ENCODE measurements around the gene SECISBP2.

Gene SECISBP2

DNA sequence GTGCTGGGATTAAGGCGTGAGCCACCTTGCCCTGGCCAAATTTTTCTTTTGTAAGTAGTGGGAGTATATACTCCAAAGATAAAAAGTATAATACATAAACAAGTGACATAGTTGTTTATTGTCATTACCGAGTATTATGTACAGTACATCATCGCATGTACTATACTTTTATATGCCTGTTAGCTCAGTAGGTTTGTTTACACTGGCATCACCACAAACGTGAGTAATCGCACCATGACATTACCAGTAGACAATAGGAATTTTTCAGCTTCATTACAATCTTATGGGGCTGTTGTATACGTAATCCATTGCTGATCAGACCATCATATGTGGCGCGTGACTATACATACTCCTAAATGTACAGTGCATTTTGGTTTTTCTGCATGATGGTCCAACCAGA lies 9.8 kb downstream of the SECISBP2 start:
- Histone ChIP-seq H3K79me1 (ENCODE audit: low read depth, low read length) (peaks cover 3% of the 10 kb centered on the region), H2BK12ac (ENCODE audit: low read length) (no peak overlapping the region), H3K36me3 (replicated peaks in 1 of 2; ENCODE audit: control insufficient read depth in 2 of 2, insufficient read depth in 2 of 2, low read length in 2 of 2) (peaks cover 27 to 96% of the 10 kb centered on the region in 2 donors), H2BK120ac (ENCODE audit: low read depth, low read length) (no peak overlapping the region), H3K4me3 (ENCODE audit: low read length in 2 of 2) (no peak overlapping the region), H2AK5ac (ENCODE audit: low read depth, low read length) (no peak overlapping the region), H4K8ac (ENCODE audit: low read depth, low read length) (no peak overlapping the region), H3K14ac (ENCODE audit: low read length) (no peak overlapping the region), H3K27ac (replicated peaks; ENCODE audit: low read length) (no peak overlapping the region), H3K9ac (ENCODE audit: low read depth, low read length, poor library complexity) (no peak overlapping the region), H2BK5ac (ENCODE audit: low read length) (no peak overlapping the region), H3K4me1 (ENCODE audit: control insufficient read depth in 2 of 2, insufficient read depth in 1 of 2, low read depth in 1 of 2, low read length in 2 of 2) (no peaks in the 10 kb centered on the region), H3K4ac (ENCODE audit: low read length) (no peak overlapping the region), H3K27me3 (ENCODE audit: control insufficient read depth in 3 of 3, insufficient read depth in 3 of 3, low read depth in 1 of 3, low read length in 3 of 3) (no peaks in the 10 kb centered on the region), H3K9me3 (replicated peaks in 1 of 2; ENCODE audit: control insufficient read depth in 2 of 2, insufficient read depth in 1 of 2, low read depth in 1 of 2, low read length in 2 of 2) (no peaks in the 10 kb centered on the region), H4K91ac (ENCODE audit: low read depth, low read length, poor library complexity) (no peak overlapping the region), H3K23ac (ENCODE audit: low read depth, low read length, poor library complexity) (no peak overlapping the region), H3K4me2 (ENCODE audit: insufficient read depth, low read length, poor library complexity, severe bottlenecking) (no peak overlapping the region), H3K18ac (ENCODE audit: low read length) (no peak overlapping the region), H2AFZ (ENCODE audit: low read length) (no peak overlapping the region), H2BK15ac (ENCODE audit: low read length) (no peak overlapping the region)
- DNase-seq (ENCODE audit: low spot score): no peak
- no CpG with 5 or more reads among the region's 8 CpGs for WGBS, 2 donors (ENCODE audit: extremely low coverage in 2 of 2, insufficient read length in 2 of 2, insufficient replicate concordance in 1 of 2)

DNA sequence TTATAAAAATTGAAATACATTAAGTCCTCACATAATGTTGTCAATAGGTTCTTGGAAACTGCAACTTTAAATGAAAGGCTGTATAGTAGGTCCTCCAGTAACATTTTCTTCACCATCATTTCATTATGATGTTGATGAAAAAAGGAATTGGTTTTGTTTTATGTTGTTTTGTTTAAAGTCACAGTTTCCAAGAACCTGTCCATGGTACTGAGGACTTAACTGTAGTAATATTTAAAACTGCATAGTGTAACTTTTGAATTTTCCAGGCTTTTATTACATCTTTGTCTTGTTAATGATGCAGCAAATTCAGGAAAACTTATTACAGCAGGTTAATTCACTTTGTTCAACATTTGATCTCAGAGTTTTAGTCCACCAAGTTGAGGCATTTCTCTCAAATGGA lies 11.6 kb downstream of the SECISBP2 start:
- peaks cover 32 to 99% of the 10 kb centered on the region in 2 donors for H3K36me3 ChIP-seq (replicated peaks in 1 of 2; ENCODE audit: control insufficient read depth in 2 of 2, insufficient read depth in 2 of 2, low read length in 2 of 2)
- H3K23ac ChIP-seq (ENCODE audit: low read depth, low read length, poor library complexity): no peak overlapping the region
- no peaks in the 10 kb centered on the region for H3K9me3 ChIP-seq (replicated peaks in 1 of 2; ENCODE audit: control insufficient read depth in 2 of 2, insufficient read depth in 1 of 2, low read depth in 1 of 2, low read length in 2 of 2)
- DNase-seq (ENCODE audit: low spot score): no peak
- no peak overlapping the region for H2BK15ac ChIP-seq (ENCODE audit: low read length)
- no peak overlapping the region for H2AFZ ChIP-seq (ENCODE audit: low read length)
- H3K9ac ChIP-seq (ENCODE audit: low read depth, low read length, poor library complexity): no peak overlapping the region
- no peak overlapping the region for H4K8ac ChIP-seq (ENCODE audit: low read depth, low read length)
- H3K4me2 ChIP-seq (ENCODE audit: insufficient read depth, low read length, poor library complexity, severe bottlenecking): no peak overlapping the region
- no peak overlapping the region for H2BK5ac ChIP-seq (ENCODE audit: low read length)
- no peak overlapping the region for H2AK5ac ChIP-seq (ENCODE audit: low read depth, low read length)
- H2BK12ac ChIP-seq (ENCODE audit: low read length): no peak overlapping the region
- no peaks in the 10 kb centered on the region for H3K4me1 ChIP-seq (ENCODE audit: control insufficient read depth in 2 of 2, insufficient read depth in 1 of 2, low read depth in 1 of 2, low read length in 2 of 2)
- H3K79me1 ChIP-seq (ENCODE audit: low read depth, low read length): no peaks in the 10 kb centered on the region
- no peak overlapping the region for H3K18ac ChIP-seq (ENCODE audit: low read length)
- H4K91ac ChIP-seq (ENCODE audit: low read depth, low read length, poor library complexity): no peak overlapping the region
- H3K14ac ChIP-seq (ENCODE audit: low read length): no peak overlapping the region
- H3K4me3 ChIP-seq (ENCODE audit: low read length in 2 of 2): no peak overlapping the region
- H3K27me3 ChIP-seq (ENCODE audit: control insufficient read depth in 3 of 3, insufficient read depth in 3 of 3, low read depth in 1 of 3, low read length in 3 of 3): no peaks in the 10 kb centered on the region
- H3K27ac ChIP-seq (replicated peaks; ENCODE audit: low read length): no peak overlapping the region
- no peak overlapping the region for H2BK120ac ChIP-seq (ENCODE audit: low read depth, low read length)
- no peak overlapping the region for H3K4ac ChIP-seq (ENCODE audit: low read length)

DNA sequence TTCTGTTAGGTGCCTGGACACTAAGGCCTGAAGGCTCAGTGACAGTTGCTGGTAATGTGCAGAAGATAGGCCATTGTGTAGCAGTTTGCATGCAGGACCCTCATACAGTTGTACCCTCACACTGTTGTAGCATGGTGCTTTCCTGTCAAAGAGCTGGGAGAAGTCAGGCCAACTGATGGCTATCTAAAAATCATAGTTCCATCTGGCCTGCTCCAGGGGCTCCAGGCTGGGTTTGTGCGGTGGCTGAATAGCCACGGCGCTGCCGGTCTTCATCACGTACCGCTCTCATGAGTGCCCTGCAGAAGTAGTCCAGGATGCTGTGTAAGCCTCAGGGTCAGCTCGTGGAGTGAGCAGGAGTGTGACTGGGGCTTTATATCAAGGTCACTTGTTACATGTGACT lies 12.2 kb downstream of the SECISBP2 start:
- no peak overlapping the region for H2AK5ac ChIP-seq (ENCODE audit: low read depth, low read length)
- WGBS, 2 donors (ENCODE audit: extremely low coverage in 2 of 2, insufficient read length in 2 of 2, insufficient replicate concordance in 1 of 2): no CpG with 5 or more reads among the region's 7 CpGs
- no peak overlapping the region for H3K23ac ChIP-seq (ENCODE audit: low read depth, low read length, poor library complexity)
- no peaks in the 10 kb centered on the region for H3K4me1 ChIP-seq (ENCODE audit: control insufficient read depth in 2 of 2, insufficient read depth in 1 of 2, low read depth in 1 of 2, low read length in 2 of 2)
- H3K27me3 ChIP-seq (ENCODE audit: control insufficient read depth in 3 of 3, insufficient read depth in 3 of 3, low read depth in 1 of 3, low read length in 3 of 3): no peaks in the 10 kb centered on the region
- DNase-seq (ENCODE audit: low spot score): no peak
- H2BK15ac ChIP-seq (ENCODE audit: low read length): no peak overlapping the region
- H4K8ac ChIP-seq (ENCODE audit: low read depth, low read length): no peak overlapping the region
- no peak overlapping the region for H3K4me3 ChIP-seq (ENCODE audit: low read length in 2 of 2)
- H3K36me3 ChIP-seq (replicated peaks in 1 of 2; ENCODE audit: control insufficient read depth in 2 of 2, insufficient read depth in 2 of 2, low read length in 2 of 2): peaks cover 32 to 100% of the 10 kb centered on the region in 2 donors
- no peak overlapping the region for H4K91ac ChIP-seq (ENCODE audit: low read depth, low read length, poor library complexity)
- H2BK120ac ChIP-seq (ENCODE audit: low read depth, low read length): no peak overlapping the region
- H3K9ac ChIP-seq (ENCODE audit: low read depth, low read length, poor library complexity): no peak overlapping the region
- no peak overlapping the region for H2AFZ ChIP-seq (ENCODE audit: low read length)
- H3K9me3 ChIP-seq (replicated peaks in 1 of 2; ENCODE audit: control insufficient read depth in 2 of 2, insufficient read depth in 1 of 2, low read depth in 1 of 2, low read length in 2 of 2): no peaks in the 10 kb centered on the region
- no peak overlapping the region for H3K18ac ChIP-seq (ENCODE audit: low read length)
- no peak overlapping the region for H3K14ac ChIP-seq (ENCODE audit: low read length)
- H3K27ac ChIP-seq (replicated peaks; ENCODE audit: low read length): no peak overlapping the region
- no peak overlapping the region for H3K4ac ChIP-seq (ENCODE audit: low read length)
- no peak overlapping the region for H3K4me2 ChIP-seq (ENCODE audit: insufficient read depth, low read length, poor library complexity, severe bottlenecking)
- no peak overlapping the region for H2BK5ac ChIP-seq (ENCODE audit: low read length)
- H3K79me1 ChIP-seq (ENCODE audit: low read depth, low read length): no peaks in the 10 kb centered on the region
- no peak overlapping the region for H2BK12ac ChIP-seq (ENCODE audit: low read length)

DNA sequence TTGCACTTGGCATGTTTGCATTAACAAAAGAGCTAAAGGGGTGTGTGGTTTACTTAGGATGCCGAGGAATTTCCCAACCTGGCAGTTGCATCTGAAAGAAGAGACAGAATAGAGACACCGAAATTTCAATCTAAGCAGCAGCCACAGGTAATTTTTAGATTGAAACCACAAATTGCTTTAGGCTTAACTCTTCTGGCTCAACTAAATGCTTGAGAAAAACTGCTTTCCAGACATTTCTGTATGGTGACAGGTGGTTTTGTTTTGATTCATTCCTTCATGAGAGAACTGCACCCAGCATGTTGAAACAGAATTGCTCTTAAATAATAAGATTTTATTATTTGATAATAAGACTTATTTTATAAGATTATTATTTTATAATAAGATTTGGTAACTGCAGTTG lies 21.5 kb downstream of the SECISBP2 start:
- DNase-seq (ENCODE audit: low spot score): no peak
- no peak overlapping the region for H3K27ac ChIP-seq (replicated peaks; ENCODE audit: low read length)
- H3K4me3 ChIP-seq (ENCODE audit: low read length in 2 of 2): no peak overlapping the region
- H3K14ac ChIP-seq (ENCODE audit: low read length): no peak overlapping the region
- H3K4me1 ChIP-seq (ENCODE audit: control insufficient read depth in 2 of 2, insufficient read depth in 1 of 2, low read depth in 1 of 2, low read length in 2 of 2): no peaks in the 10 kb centered on the region
- no peak overlapping the region for H4K91ac ChIP-seq (ENCODE audit: low read depth, low read length, poor library complexity)
- no peak overlapping the region for H2AFZ ChIP-seq (ENCODE audit: low read length)
- H3K9me3 ChIP-seq (replicated peaks in 1 of 2; ENCODE audit: control insufficient read depth in 2 of 2, insufficient read depth in 1 of 2, low read depth in 1 of 2, low read length in 2 of 2): peaks cover 0 to 23% of the 10 kb centered on the region in 2 donors
- no peaks in the 10 kb centered on the region for H3K27me3 ChIP-seq (ENCODE audit: control insufficient read depth in 3 of 3, insufficient read depth in 3 of 3, low read depth in 1 of 3, low read length in 3 of 3)
- H3K23ac ChIP-seq (ENCODE audit: low read depth, low read length, poor library complexity): no peak overlapping the region
- H3K18ac ChIP-seq (ENCODE audit: low read length): no peak overlapping the region
- WGBS, 2 donors (ENCODE audit: extremely low coverage in 2 of 2, insufficient read length in 2 of 2, insufficient replicate concordance in 1 of 2): no CpG with 5 or more reads among the region's 2 CpGs
- no peak overlapping the region for H2BK15ac ChIP-seq (ENCODE audit: low read length)
- no peak overlapping the region for H3K4ac ChIP-seq (ENCODE audit: low read length)
- no peak overlapping the region for H3K9ac ChIP-seq (ENCODE audit: low read depth, low read length, poor library complexity)
- H2AK5ac ChIP-seq (ENCODE audit: low read depth, low read length): no peak overlapping the region
- H2BK5ac ChIP-seq (ENCODE audit: low read length): no peak overlapping the region
- peaks cover 21 to 98% of the 10 kb centered on the region in 2 donors for H3K36me3 ChIP-seq (replicated peaks in 1 of 2; ENCODE audit: control insufficient read depth in 2 of 2, insufficient read depth in 2 of 2, low read length in 2 of 2)
- no peaks in the 10 kb centered on the region for H3K79me1 ChIP-seq (ENCODE audit: low read depth, low read length)
- H3K4me2 ChIP-seq (ENCODE audit: insufficient read depth, low read length, poor library complexity, severe bottlenecking): no peak overlapping the region
- no peak overlapping the region for H2BK120ac ChIP-seq (ENCODE audit: low read depth, low read length)
- H2BK12ac ChIP-seq (ENCODE audit: low read length): no peak overlapping the region
- H4K8ac ChIP-seq (ENCODE audit: low read depth, low read length): no peak overlapping the region
